K562 (cell line): ENCODE results near the gene TPD52L2. TPM values are rescaled to one million over a fixed set of nuclear protein-coding genes. Genes with fewer than 3 reads are reported as not detected.
A peak's percentile ranks its signal among the peaks of the same experiment; 100 is the strongest.

ENCODE experiments used
- BRCA1 ChIP-seq, 2 experiments: fragments of 450-650 bp in 1 of 2; sonication (generic) in 1 of 2; formaldehyde crosslinking in 1 of 2; IDR thresholded peaks; 2 replicates each; pipeline versions ENCODE4 v1.5.0 to v1.6.1; 2017 to 2020; ENCODE audit warnings: mild to moderate bottlenecking in 1 of 2, missing genetic modification reagents in 1 of 2
- CEBPG ChIP-seq, 3 experiments: fragments of 200-800 bp in 1 of 3; sonication (Bioruptor generic) in 1 of 3; sonication (generic) in 1 of 3; formaldehyde crosslinking in 1 of 3; IDR thresholded peaks in 2 of 3; conservative IDR thresholded peaks in 1 of 3; 2 replicates each; pipeline versions ENCODE4 v1.6.1 to v1.8.0; 2016 to 2022; ENCODE audit warnings: missing compliant biosample characterization in 2 of 3, missing genetic modification characterization in 2 of 3, mild to moderate bottlenecking in 1 of 3, missing genetic modification reagents in 1 of 3
- ELF4 ChIP-seq: fragments of 450-650 bp; formaldehyde crosslinking; IDR thresholded peaks from 2 replicates; pipeline ENCODE4 v1.4.0; 2022; ENCODE audit warnings: missing genetic modification characterization
- JUN ChIP-seq, 2 experiments: sonication (generic) in 1 of 2; formaldehyde crosslinking in 1 of 2; IDR thresholded peaks; 2 replicates each; pipeline versions ENCODE4 v1.6.1 to v1.8.0; 2012 to 2022; ENCODE audit warnings: borderline replicate concordance in 2 of 2, mild to moderate bottlenecking in 2 of 2, improper control_type of control experiment in 1 of 2, low read depth in 1 of 2, low read length in 1 of 2, missing genetic modification reagents in 1 of 2
- MCM5 ChIP-seq: fragments of 450-650 bp; IDR thresholded peaks from 2 replicates; pipeline ENCODE4 v1.6.1; 2016; ENCODE audit warnings: low read depth
- SIN3A ChIP-seq, 2 experiments: fragments of 150-350 bp in 1 of 2; IDR thresholded peaks; 2 replicates each; pipeline ENCODE4 v1.6.1; 2011 to 2016; ENCODE audit warnings: borderline replicate concordance in 2 of 2, low read depth in 2 of 2, low read length in 2 of 2, mild to moderate bottlenecking in 2 of 2, moderate library complexity in 2 of 2; ENCODE audit not compliant: control insufficient read depth in 1 of 2
- SIN3B ChIP-seq: fragments of 450-650 bp; IDR thresholded peaks from 2 replicates; pipeline ENCODE4 v1.6.1; 2017; ENCODE audit warnings: low read depth, mild to moderate bottlenecking, moderate library complexity
- SOX6 ChIP-seq: fragments of 450-650 bp; IDR thresholded peaks from 2 replicates; pipeline ENCODE4 v1.6.1; 2014; ENCODE audit warnings: mild to moderate bottlenecking
- SP2 ChIP-seq: IDR thresholded peaks from 2 replicates; pipeline ENCODE4 v1.6.1; 2011; ENCODE audit warnings: mild to moderate bottlenecking, low read depth, low read length, moderate library complexity; ENCODE audit not compliant: poor library complexity, severe bottlenecking; ENCODE audit errors: extremely low read depth
- SUPT5H ChIP-seq: fragments of 450-650 bp; IDR thresholded peaks from 2 replicates; pipeline ENCODE4 v1.6.1; 2016
- TAF1 ChIP-seq: IDR thresholded peaks from 2 replicates; pipeline ENCODE4 v1.6.1; 2011; ENCODE audit warnings: mild to moderate bottlenecking, low read length, moderate library complexity; ENCODE audit not compliant: insufficient read depth, control insufficient read depth, severe bottlenecking; ENCODE audit errors: extremely low read depth
- YBX1 ChIP-seq: fragments of 450-650 bp; IDR thresholded peaks from 2 replicates; pipeline ENCODE4 v1.7.1; 2016; ENCODE audit warnings: mild to moderate bottlenecking
- ZNF12 ChIP-seq: sonication (generic); formaldehyde crosslinking; IDR thresholded peaks from 2 replicates; pipeline ENCODE4 v1.4.0; 2020; ENCODE audit warnings: mild to moderate bottlenecking, missing genetic modification reagents
- polyA plus RNA-seq, 8 experiments: library from polyadenylated mRNA; depleted of rRNA in 4 of 8; stranded (reverse) in 5 of 8; unstranded in 3 of 8; fragments of >200 nt; fragmentation: Nextera tagmentation in 2 of 8; fragmentation: Illumina TruSeq in 1 of 8; extraction: Ambion mirVana in 2 of 8; extraction: Trizol in 1 of 8; gene quantifications; 2 replicates each; pipeline versions ENCODE4 v1.2.1 to v1.2.3, GENCODE V29; 2011 to 2014; ENCODE audit warnings: inconsistent platforms in 1 of 8, missing spikeins in 1 of 8
- total RNA-seq, 7 experiments: library from RNA; depleted of rRNA in 6 of 7; stranded (reverse); fragments of >200 nt in 6 of 7; fragmentation: Illumina TruSeq in 2 of 7; extraction: Trizol in 2 of 7; gene quantifications; 2 replicates each; pipeline versions ENCODE4 v1.2.1 to v1.2.3, GENCODE V29; 2011 to 2021; ENCODE audit warnings: low replicate concordance in 1 of 7
- TF ChIP-seq, protein P1 (sequence below), 2 experiments: IDR thresholded peaks; 2 replicates each; pipeline ENCODE4 v1.6.1; 2012; ENCODE audit warnings: improper control_type of control experiment in 2 of 2, low read depth in 2 of 2, low read length in 2 of 2, borderline replicate concordance in 1 of 2
- TF ChIP-seq, protein P2 (sequence below): fragments of 250-450 bp; sonication (Bioruptor Pico); IDR thresholded peaks from 2 replicates; pipeline ENCODE4 v1.4.0; 2020; ENCODE audit warnings: mild to moderate bottlenecking, moderate library complexity
- TF ChIP-seq, protein P3 (sequence below): sonication (generic); IDR thresholded peaks from 2 replicates; pipeline ENCODE4 v1.6.1; 2016

TPD52L2 gene
- total and polyA plus RNA-seq, 9 of the 15 experiments (the other 6 are each of a cell fraction or from before 2014, with no cell fraction given), result 1.9 to 117 (median 74.6) TPM

DNA sequence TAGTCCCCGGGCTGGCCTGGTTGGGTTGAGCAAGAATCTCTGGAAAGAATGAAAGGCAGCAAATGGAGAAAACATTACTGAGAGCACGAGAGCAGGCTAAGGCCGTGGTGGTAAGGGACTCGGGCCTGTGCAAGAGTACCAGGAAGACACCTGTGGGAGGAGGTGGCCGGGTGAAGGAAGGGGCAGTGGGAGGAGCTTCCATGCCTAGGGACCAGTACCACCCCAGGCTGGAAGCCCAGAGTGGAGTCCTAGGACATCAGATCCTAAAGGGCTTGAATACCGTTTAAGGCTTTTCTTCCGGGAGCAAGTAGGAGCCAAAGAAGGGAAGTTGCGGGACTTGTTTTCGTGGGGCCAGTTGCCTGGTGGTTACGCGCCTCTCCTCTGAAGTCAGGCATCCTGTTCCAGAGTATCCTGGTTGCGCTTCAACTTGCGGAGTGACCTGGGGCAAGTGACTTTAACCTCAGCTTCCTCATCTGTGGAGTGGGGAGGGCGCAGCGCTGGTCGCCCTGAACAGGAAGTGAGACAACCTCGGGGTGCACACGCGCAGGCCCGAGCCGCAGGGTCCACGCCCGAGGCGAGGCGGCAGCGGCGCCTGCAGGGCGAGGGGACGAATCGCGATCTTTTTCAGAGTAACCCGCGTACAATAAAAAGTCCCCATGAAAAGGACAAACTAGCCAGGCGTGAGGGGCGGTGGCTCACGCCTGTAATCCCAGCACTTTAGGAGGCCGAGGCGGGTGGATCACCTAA, 1.1 kb upstream of the TPD52L2 start (continued):
- 0 out of 2 replicates have a peak, but pooled peaks have one; percentile 4 for TF ChIP-seq JUN (IDR thresholded peaks at IDR 0.05; ENCODE audit: borderline replicate concordance, low read depth, low read length)
- TF ChIP-seq JUN (CRISPR knock-in tag; IDR thresholded peaks at IDR 0.05; ENCODE audit: borderline replicate concordance), result no peak
- TF ChIP-seq TAF1, result peak; percentile 60
- peak; percentile 70 for TF ChIP-seq SOX6
- TF ChIP-seq ZNF12 (CRISPR knock-in tag), result no peak
- TF ChIP-seq BRCA1 (IDR thresholded peaks at IDR 0.05), result no peak
- no peak for TF ChIP-seq BRCA1 (CRISPR knock-in tag; IDR thresholded peaks at IDR 0.05)
- TF ChIP-seq CEBPG (CRISPR knock-in tag; IDR thresholded peaks at IDR 0.05), result 0 out of 2 replicates have a peak, but pooled peaks have one; percentile 41
- no peak for TF ChIP-seq CEBPG (tag; conservative IDR thresholded peaks at IDR 0.05 in 1 of 2, IDR thresholded peaks at IDR 0.05 in 1 of 2)
- peak; percentile 57; the same call in 1 of the 2 replicates for TF ChIP-seq SIN3B
- TF ChIP-seq ELF4 (CRISPR knock-in tag), result peak; percentile 81; the same call in 1 of the 2 replicates
- no peak for TF ChIP-seq SUPT5H
- TF ChIP-seq, protein P1, sequence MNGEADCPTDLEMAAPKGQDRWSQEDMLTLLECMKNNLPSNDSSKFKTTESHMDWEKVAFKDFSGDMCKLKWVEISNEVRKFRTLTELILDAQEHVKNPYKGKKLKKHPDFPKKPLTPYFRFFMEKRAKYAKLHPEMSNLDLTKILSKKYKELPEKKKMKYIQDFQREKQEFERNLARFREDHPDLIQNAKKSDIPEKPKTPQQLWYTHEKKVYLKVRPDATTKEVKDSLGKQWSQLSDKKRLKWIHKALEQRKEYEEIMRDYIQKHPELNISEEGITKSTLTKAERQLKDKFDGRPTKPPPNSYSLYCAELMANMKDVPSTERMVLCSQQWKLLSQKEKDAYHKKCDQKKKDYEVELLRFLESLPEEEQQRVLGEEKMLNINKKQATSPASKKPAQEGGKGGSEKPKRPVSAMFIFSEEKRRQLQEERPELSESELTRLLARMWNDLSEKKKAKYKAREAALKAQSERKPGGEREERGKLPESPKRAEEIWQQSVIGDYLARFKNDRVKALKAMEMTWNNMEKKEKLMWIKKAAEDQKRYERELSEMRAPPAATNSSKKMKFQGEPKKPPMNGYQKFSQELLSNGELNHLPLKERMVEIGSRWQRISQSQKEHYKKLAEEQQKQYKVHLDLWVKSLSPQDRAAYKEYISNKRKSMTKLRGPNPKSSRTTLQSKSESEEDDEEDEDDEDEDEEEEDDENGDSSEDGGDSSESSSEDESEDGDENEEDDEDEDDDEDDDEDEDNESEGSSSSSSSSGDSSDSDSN (IDR thresholded peaks at IDR 0.05; ENCODE audit: borderline replicate concordance in 1 of 2, low read depth in 2 of 2, low read length in 2 of 2), result 0 out of 4 replicates have a peak, but pooled peaks of 1 of the 2 experiments have one; percentile 24
- TF ChIP-seq, protein P2, sequence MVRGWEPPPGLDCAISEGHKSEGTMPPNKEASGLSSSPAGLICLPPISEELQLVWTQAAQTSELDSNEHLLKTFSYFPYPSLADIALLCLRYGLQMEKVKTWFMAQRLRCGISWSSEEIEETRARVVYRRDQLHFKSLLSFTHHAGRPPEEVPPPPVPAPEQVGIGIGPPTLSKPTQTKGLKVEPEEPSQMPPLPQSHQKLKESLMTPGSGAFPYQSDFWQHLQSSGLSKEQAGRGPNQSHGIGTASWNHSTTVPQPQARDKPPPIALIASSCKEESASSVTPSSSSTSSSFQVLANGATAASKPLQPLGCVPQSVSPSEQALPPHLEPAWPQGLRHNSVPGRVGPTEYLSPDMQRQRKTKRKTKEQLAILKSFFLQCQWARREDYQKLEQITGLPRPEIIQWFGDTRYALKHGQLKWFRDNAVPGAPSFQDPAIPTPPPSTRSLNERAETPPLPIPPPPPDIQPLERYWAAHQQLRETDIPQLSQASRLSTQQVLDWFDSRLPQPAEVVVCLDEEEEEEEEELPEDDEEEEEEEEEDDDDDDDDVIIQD (CRISPR knock-in tag), result no peak
- no peak for TF ChIP-seq SP2
- TF ChIP-seq, protein P3, sequence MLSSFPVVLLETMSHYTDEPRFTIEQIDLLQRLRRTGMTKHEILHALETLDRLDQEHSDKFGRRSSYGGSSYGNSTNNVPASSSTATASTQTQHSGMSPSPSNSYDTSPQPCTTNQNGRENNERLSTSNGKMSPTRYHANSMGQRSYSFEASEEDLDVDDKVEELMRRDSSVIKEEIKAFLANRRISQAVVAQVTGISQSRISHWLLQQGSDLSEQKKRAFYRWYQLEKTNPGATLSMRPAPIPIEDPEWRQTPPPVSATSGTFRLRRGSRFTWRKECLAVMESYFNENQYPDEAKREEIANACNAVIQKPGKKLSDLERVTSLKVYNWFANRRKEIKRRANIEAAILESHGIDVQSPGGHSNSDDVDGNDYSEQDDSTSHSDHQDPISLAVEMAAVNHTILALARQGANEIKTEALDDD, result peak; percentile 41; the same call in 1 of the 2 replicates
- no peak for TF ChIP-seq MCM5
- TF ChIP-seq YBX1, result no peak
- peak in 1 of 2 experiments; percentile 72; a peak in 2 of 4 replicates for TF ChIP-seq SIN3A (IDR thresholded peaks at IDR 0.05; ENCODE audit: borderline replicate concordance in 2 of 2, control insufficient read depth in 1 of 2, low read depth in 2 of 2, low read length in 2 of 2)
